Body of pancreas (tissue), 4 donors: ENCODE results near the gene ELOVL5.

Experiments used
- CTCF ChIP-seq, 7 experiments: fragments of 450-650 bp in 4 of 7; fragments of 200-600 bp in 3 of 7; sonication (generic) in 3 of 7; IDR thresholded peaks; one replicate each; pipeline ENCODE4 v1.5.1; 2016 to 2019; ENCODE audit warnings: antibody characterized with exemption in 7 of 7
- POLR2A ChIP-seq, 3 donors: fragments of 450-650 bp; IDR thresholded peaks; one replicate each; pipeline ENCODE4 v1.6.1; 2016; ENCODE audit warnings: antibody characterized with exemption in 3 of 3, mild to moderate bottlenecking in 2 of 3

GRCh38 chr6:53338304-53338703 lies 10.4 kb downstream of the ELOVL5 start:
- TF ChIP-seq CTCF (IDR thresholded peaks at IDR 0.05) (no peak), POLR2A (IDR thresholded peaks at IDR 0.05) (no peak)
